K562 (cell line): Measurements from ENCODE around the gene ASPHD2. TPM values are rescaled to one million over a fixed set of nuclear protein-coding genes. Genes with fewer than 3 reads are reported as not detected.

Experiments
- ATAC-seq: fragments of 200-7000 bp; cut with Tn5 transposase; 3 replicates; pipeline ENCODE4 v1.9.1; 2020; ENCODE audit warnings: moderate library complexity
- BruUV-seq: library from RNA; stranded (reverse); fragments of 400-500 nt; replicated peaks from 2 replicates; lab custom pipeline; 2021; lab: Mats Ljungman, UMichigan
- CTCF ChIA-PET: fragments of 300-600 bp; formaldehyde crosslinking; extraction: SDS; loops from one replicate; lab custom pipeline; 2021; ENCODE audit warnings: low intra/inter-chr PET ratio; lab: Yijun Ruan, JAX
- POLR2A ChIA-PET: fragments of 300-600, 350-650 bp; sonication (Branson Sonifier 250); formaldehyde crosslinking; extraction: SDS; loops from one replicate; lab custom pipeline; 2021; ENCODE audit warnings: antibody characterized with exemption, inconsistent platforms; lab: Yijun Ruan, JAX
- DNase-seq, 4 experiments: peaks; one replicate each; pipeline versions ENCODE4 v3.0.0 to v3.0.0-alpha.2; 2011 to 2018; ENCODE audit warnings: low spot score in 3 of 4, mixed read lengths in 3 of 4; ENCODE audit errors: extremely low read depth in 1 of 4
- FAIRE-seq: peaks from 2 replicates; lab custom pipeline; 2011; peaks lifted over from hg19 to GRCh38; lab: Jason Lieb, UNC
- H2AFZ ChIP-seq: 2 replicates; pipeline ENCODE4 v1.6.0; 2011; ENCODE audit warnings: low read depth, low read length, control low read depth, inconsistent platforms
- H3K27ac ChIP-seq: fragments of 200-600 bp; 3 replicates; pipeline ENCODE4 v1.8.0; 2011; ENCODE audit warnings: low read depth, mild to moderate bottlenecking, control low read depth, inconsistent platforms, low read length, moderate library complexity, mixed read lengths; ENCODE audit errors: extremely low read depth
- H3K27me3 ChIP-seq, 2 experiments: fragments of 300-600 bp in 1 of 2; 2 replicates in 1 of 2; 3 replicates in 1 of 2; pipeline versions ENCODE4 v1.6.0 to v1.8.0; 2011; ENCODE audit warnings: inconsistent platforms in 2 of 2, low read length in 2 of 2, mild to moderate bottlenecking in 1 of 2, mixed read lengths in 1 of 2, moderate library complexity in 1 of 2; ENCODE audit not compliant: control insufficient read depth in 2 of 2, insufficient read depth in 2 of 2
- H3K36me3 ChIP-seq: fragments of 300-600 bp; 3 replicates; pipeline ENCODE4 v1.8.0; 2011; ENCODE audit warnings: mild to moderate bottlenecking, low read length, inconsistent platforms; ENCODE audit not compliant: control insufficient read depth, insufficient read depth
- H3K4me1 ChIP-seq, 2 experiments: fragments of 200-600 bp in 1 of 2; replicated peaks in 1 of 2; 2 replicates in 1 of 2; 3 replicates in 1 of 2; pipeline versions ENCODE4 v1.5.1 to v1.8.0; 2011; ENCODE audit warnings: inconsistent platforms in 2 of 2, low read length in 2 of 2, mild to moderate bottlenecking in 1 of 2, mixed read lengths in 1 of 2, moderate library complexity in 1 of 2; ENCODE audit not compliant: control insufficient read depth in 2 of 2, insufficient read depth in 2 of 2
- H3K4me2 ChIP-seq: 2 replicates; pipeline ENCODE4 v1.6.1; 2011; ENCODE audit warnings: low read length, control low read depth, inconsistent platforms, mixed read lengths; ENCODE audit not compliant: insufficient read depth
- H3K4me3 ChIP-seq: fragments of 200-600 bp; sonication (generic), shearing (Covaris generic); 2 replicates; pipeline ENCODE4 v1.5.1; 2016; ENCODE audit warnings: control low read depth, inconsistent platforms
- H3K79me2 ChIP-seq: fragments of 200-600 bp; 3 replicates; pipeline ENCODE4 v1.8.0; 2011; ENCODE audit warnings: low read length, inconsistent platforms; ENCODE audit not compliant: control insufficient read depth, insufficient read depth
- H3K9ac ChIP-seq, 2 experiments: 2 replicates each; pipeline versions ENCODE4 v1.6.0 to v1.6.1; 2011; ENCODE audit warnings: low read depth in 2 of 2, low read length in 2 of 2, control low read depth in 1 of 2, inconsistent platforms in 1 of 2, mild to moderate bottlenecking in 1 of 2, mixed read lengths in 1 of 2; ENCODE audit not compliant: insufficient read depth in 1 of 2
- H3K9me1 ChIP-seq: one replicate; pipeline ENCODE4 v1.6.0; 2011; ENCODE audit warnings: inconsistent platforms, mild to moderate bottlenecking, low read length, moderate library complexity; ENCODE audit not compliant: control insufficient read depth, insufficient read depth
- H3K9me3 ChIP-seq: replicated peaks from 2 replicates; pipeline ENCODE4 v1.5.1; 2011; ENCODE audit warnings: low read depth, low read length, inconsistent platforms; ENCODE audit not compliant: control insufficient read depth, insufficient read depth
- H4K20me1 ChIP-seq: replicated peaks from 2 replicates; pipeline ENCODE4 v1.6.1; 2011; ENCODE audit warnings: low read length, inconsistent platforms, mixed read lengths; ENCODE audit not compliant: control insufficient read depth, insufficient read depth
- COPS2 ChIP-seq: fragments of 450-650 bp; conservative IDR thresholded peaks from 2 replicates; pipeline ENCODE4 v1.6.1; 2016; ENCODE audit warnings: mild to moderate bottlenecking, moderate library complexity
- HDGF ChIP-seq: fragments of 450-650 bp; IDR thresholded peaks from 2 replicates; pipeline ENCODE4 v1.6.1; 2016
- PCBP1 ChIP-seq: fragments of 200-400 bp; formaldehyde crosslinking; IDR thresholded peaks from 2 replicates; pipeline ENCODE4 v1.6.1; 2018; ENCODE audit warnings: mild to moderate bottlenecking, low read depth, low read length; ENCODE audit not compliant: poor library complexity, severe bottlenecking
- POLR3G ChIP-seq: IDR thresholded peaks from 2 replicates; pipeline ENCODE4 v1.6.1; 2011; ENCODE audit not compliant: insufficient read length, insufficient replicate concordance; ENCODE audit errors: extremely low read depth
- TOE1 ChIP-seq, 2 experiments: fragments of 450-650 bp in 1 of 2; sonication (generic) in 1 of 2; formaldehyde crosslinking in 1 of 2; IDR thresholded peaks; 2 replicates each; pipeline versions ENCODE4 v1.7.1 to v1.8.0; 2016 to 2022; ENCODE audit warnings: borderline replicate concordance in 2 of 2, mild to moderate bottlenecking in 2 of 2, antibody characterized with exemption in 1 of 2, inconsistent platforms in 1 of 2, low read depth in 1 of 2, missing genetic modification reagents in 1 of 2, moderate library complexity in 1 of 2
- ZBED1 ChIP-seq: IDR thresholded peaks from 2 replicates; pipeline ENCODE4 v1.6.1; 2014
- ZKSCAN8 ChIP-seq: fragments of 200-800 bp; sonication (Bioruptor generic); IDR thresholded peaks from 2 replicates; pipeline ENCODE4 v1.6.1; 2016; ENCODE audit warnings: missing genetic modification characterization, missing compliant biosample characterization
- ZNF239 ChIP-seq: fragments of 250-450 bp; sonication (Bioruptor Pico); IDR thresholded peaks from 2 replicates; pipeline ENCODE4 v1.4.0; 2020; ENCODE audit warnings: mild to moderate bottlenecking
- ZNF41 ChIP-seq: fragments of 250-450 bp; sonication (Bioruptor Pico); conservative IDR thresholded peaks from 2 replicates; pipeline ENCODE4 v1.4.0; 2020; ENCODE audit warnings: mild to moderate bottlenecking
- WGBS: fragments of 100-300 bp; shearing (Covaris generic); methylation state at CpG from one replicate; pipeline ENCODE4 v1.1.6; 2016; ENCODE audit warnings: low coverage, mixed read lengths; ENCODE audit not compliant: insufficient coverage; ENCODE audit errors: missing lambda C conversion rate; 5-methylcytosine and 5-hydroxymethylcytosine counted together
- in situ Hi-C: fragments of 300-500 bp; cut with MboI; formaldehyde crosslinking; loops from 4 replicates; pipeline ENCODE4 v1.15.0; 2018; ENCODE audit warnings: inconsistent platforms, mixed read lengths
- intact Hi-C: fragments of 100-400 bp; cut with micrococcal nuclease; formaldehyde crosslinking; loops from 2 replicates; pipeline ENCODE4 v1.14.2; 2022
- polyA plus RNA-seq, 8 experiments: library from polyadenylated mRNA; depleted of rRNA in 4 of 8; stranded (reverse) in 5 of 8; unstranded in 3 of 8; fragments of >200 nt; fragmentation: Nextera tagmentation in 2 of 8; fragmentation: Illumina TruSeq in 1 of 8; extraction: Ambion mirVana in 2 of 8; extraction: Trizol in 1 of 8; gene quantifications; 2 replicates each; pipeline versions ENCODE4 v1.2.1 to v1.2.3, GENCODE V29; 2011 to 2014; ENCODE audit warnings: inconsistent platforms in 1 of 8, missing spikeins in 1 of 8
- total RNA-seq, 7 experiments: library from RNA; depleted of rRNA in 6 of 7; stranded (reverse); fragments of >200 nt in 6 of 7; fragmentation: Illumina TruSeq in 2 of 7; extraction: Trizol in 2 of 7; gene quantifications; 2 replicates each; pipeline versions ENCODE4 v1.2.1 to v1.2.3, GENCODE V29; 2011 to 2021; ENCODE audit warnings: low replicate concordance in 1 of 7
- TF ChIP-seq, protein P1 (sequence below): IDR thresholded peaks from 3 replicates; pipeline ENCODE4 v1.6.1; 2011; ENCODE audit warnings: borderline replicate concordance, mild to moderate bottlenecking, moderate library complexity; ENCODE audit not compliant: insufficient read length; ENCODE audit errors: extremely low read depth
- TF ChIP-seq, protein P2 (sequence below): fragments of 450-650 bp; IDR thresholded peaks from 2 replicates; pipeline ENCODE4 v1.6.1; 2016; ENCODE audit warnings: mild to moderate bottlenecking

Gene ASPHD2
- total and polyA plus RNA-seq, 9 of the 15 experiments (the other 6 are each of a cell fraction or from before 2014, with no cell fraction given) = 0.18 to 0.64 (median 0.36) TPM

DNA sequence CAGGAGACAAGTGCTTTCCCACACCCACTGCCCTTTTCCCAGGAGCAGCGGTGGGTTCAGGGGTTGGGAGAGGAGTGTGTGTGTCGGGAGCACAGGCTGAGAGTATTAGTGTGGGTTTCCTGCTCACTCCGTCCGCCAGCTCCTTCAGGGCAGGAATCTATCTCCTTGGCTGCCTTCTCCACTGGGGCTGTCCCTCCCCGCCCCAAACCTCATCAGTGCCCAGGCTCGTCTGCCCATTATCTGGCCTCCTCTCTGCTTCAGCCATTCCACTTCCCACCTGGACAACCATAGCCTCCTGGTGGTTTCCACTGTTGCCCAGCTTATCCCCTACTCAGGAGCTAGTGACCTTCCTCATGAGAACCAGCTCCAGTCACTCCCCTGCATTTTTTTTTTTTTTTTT lies 19.9 kb downstream of the ASPHD2 start:
- BruUV-seq = no TSS peak
- Histone ChIP-seq H4K20me1 (no peaks in the 10 kb centered on the region), H3K27me3 (no peaks in the 10 kb centered on the region), H2AFZ (no peak overlapping the region), H3K4me3 (no peak overlapping the region), H3K4me2 (no peak overlapping the region), H3K9ac (no peak overlapping the region), H3K9me3 (no peaks in the 10 kb centered on the region), H3K4me1 (peaks cover 0 to 3% of the 10 kb centered on the region in 2 experiments; a peak in 3 of 5 replicates), H3K9me1 (no peaks in the 10 kb centered on the region), H3K27ac (no peak overlapping the region), H3K36me3 (peaks cover 29% of the 10 kb centered on the region; the same call in 1 of the 3 replicates), H3K79me2 (no peaks in the 10 kb centered on the region)
- POLR2A ChIA-PET = interaction anchor here (0.5 to 1.5 kb wide), 6 partner anchors 18 to 1993 kb away, joined by 3 to 5 read pairs (median 3); no protein-coding TSS in a partner anchor
- ATAC-seq (no peak), DNase-seq (no peak), FAIRE-seq (no peak)
- CTCF ChIA-PET = no interaction called here
- WGBS = 77% methylated on average over 6 of the region's 6 CpGs
- TF ChIP-seq ZNF41 (CRISPR knock-in tag) = no peak
- TF ChIP-seq ZKSCAN8 = no peak
- no peak for TF ChIP-seq HDGF
- no peak for TF ChIP-seq ZBED1
- no peak for TF ChIP-seq TOE1 (IDR thresholded peaks at IDR 0.05; ENCODE audit: borderline replicate concordance)
- TF ChIP-seq TOE1 (CRISPR knock-in tag; IDR thresholded peaks at IDR 0.05; ENCODE audit: borderline replicate concordance, low read depth) = no peak
- no peak for TF ChIP-seq POLR3G
- TF ChIP-seq, protein P1, sequence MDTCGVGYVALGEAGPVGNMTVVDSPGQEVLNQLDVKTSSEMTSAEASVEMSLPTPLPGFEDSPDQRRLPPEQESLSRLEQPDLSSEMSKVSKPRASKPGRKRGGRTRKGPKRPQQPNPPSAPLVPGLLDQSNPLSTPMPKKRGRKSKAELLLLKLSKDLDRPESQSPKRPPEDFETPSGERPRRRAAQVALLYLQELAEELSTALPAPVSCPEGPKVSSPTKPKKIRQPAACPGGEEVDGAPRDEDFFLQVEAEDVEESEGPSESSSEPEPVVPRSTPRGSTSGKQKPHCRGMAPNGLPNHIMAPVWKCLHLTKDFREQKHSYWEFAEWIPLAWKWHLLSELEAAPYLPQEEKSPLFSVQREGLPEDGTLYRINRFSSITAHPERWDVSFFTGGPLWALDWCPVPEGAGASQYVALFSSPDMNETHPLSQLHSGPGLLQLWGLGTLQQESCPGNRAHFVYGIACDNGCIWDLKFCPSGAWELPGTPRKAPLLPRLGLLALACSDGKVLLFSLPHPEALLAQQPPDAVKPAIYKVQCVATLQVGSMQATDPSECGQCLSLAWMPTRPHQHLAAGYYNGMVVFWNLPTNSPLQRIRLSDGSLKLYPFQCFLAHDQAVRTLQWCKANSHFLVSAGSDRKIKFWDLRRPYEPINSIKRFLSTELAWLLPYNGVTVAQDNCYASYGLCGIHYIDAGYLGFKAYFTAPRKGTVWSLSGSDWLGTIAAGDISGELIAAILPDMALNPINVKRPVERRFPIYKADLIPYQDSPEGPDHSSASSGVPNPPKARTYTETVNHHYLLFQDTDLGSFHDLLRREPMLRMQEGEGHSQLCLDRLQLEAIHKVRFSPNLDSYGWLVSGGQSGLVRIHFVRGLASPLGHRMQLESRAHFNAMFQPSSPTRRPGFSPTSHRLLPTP = no peak
- TF ChIP-seq ZNF239 (CRISPR knock-in tag) = no peak
- TF ChIP-seq, protein P2, sequence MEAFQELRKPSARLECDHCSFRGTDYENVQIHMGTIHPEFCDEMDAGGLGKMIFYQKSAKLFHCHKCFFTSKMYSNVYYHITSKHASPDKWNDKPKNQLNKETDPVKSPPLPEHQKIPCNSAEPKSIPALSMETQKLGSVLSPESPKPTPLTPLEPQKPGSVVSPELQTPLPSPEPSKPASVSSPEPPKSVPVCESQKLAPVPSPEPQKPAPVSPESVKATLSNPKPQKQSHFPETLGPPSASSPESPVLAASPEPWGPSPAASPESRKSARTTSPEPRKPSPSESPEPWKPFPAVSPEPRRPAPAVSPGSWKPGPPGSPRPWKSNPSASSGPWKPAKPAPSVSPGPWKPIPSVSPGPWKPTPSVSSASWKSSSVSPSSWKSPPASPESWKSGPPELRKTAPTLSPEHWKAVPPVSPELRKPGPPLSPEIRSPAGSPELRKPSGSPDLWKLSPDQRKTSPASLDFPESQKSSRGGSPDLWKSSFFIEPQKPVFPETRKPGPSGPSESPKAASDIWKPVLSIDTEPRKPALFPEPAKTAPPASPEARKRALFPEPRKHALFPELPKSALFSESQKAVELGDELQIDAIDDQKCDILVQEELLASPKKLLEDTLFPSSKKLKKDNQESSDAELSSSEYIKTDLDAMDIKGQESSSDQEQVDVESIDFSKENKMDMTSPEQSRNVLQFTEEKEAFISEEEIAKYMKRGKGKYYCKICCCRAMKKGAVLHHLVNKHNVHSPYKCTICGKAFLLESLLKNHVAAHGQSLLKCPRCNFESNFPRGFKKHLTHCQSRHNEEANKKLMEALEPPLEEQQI = no peak
- TF ChIP-seq PCBP1 = no peak
- no peak for TF ChIP-seq COPS2
- in situ Hi-C loops = no loop called here
- intact Hi-C loops = no loop called here
